SK-N-SH (cell line): ENCODE data around the gene SNRNP200. TPM values are rescaled to one million over a fixed set of nuclear protein-coding genes. Genes with fewer than 3 reads are reported as not detected.

ENCODE experiments used
- CTCF ChIA-PET: fragments of 300-600, 350-600 bp; formaldehyde crosslinking; extraction: SDS; loops from one replicate; lab custom pipeline; 2021; lab: Yijun Ruan, JAX
- POLR2A ChIA-PET: fragments of 350-600 bp; sonication (Branson Sonifier 250); formaldehyde crosslinking; extraction: SDS; loops from one replicate; lab custom pipeline; 2020; ENCODE audit warnings: antibody characterized with exemption, inconsistent platforms; lab: Yijun Ruan, JAX
- DNase-seq: peaks from one replicate; pipeline ENCODE4 v3.0.0; 2012
- H2AFZ ChIP-seq: fragments of 200-600 bp; sonication (generic); 2 replicates; pipeline ENCODE4 v1.8.1; 2016; ENCODE audit warnings: antibody characterized with exemption, mild to moderate bottlenecking, low read depth
- H3F3A ChIP-seq: fragments of 200-600 bp; sonication (generic); replicated peaks from 2 replicates; pipeline ENCODE3; 2016; ENCODE audit warnings: antibody characterized with exemption, mild to moderate bottlenecking; ENCODE audit not compliant: insufficient read depth
- H3K27ac ChIP-seq, 2 experiments: fragments of 200-500 bp in 1 of 2; fragments of 200-600 bp in 1 of 2; sonication (Bioruptor generic) in 1 of 2; sonication (generic), shearing (Covaris generic) in 1 of 2; 2 replicates each; pipeline versions ENCODE4 v1.5.1 to v1.6.1; 2014 to 2016; ENCODE audit warnings: low read depth in 2 of 2, inconsistent platforms in 1 of 2, low read length in 1 of 2, mild to moderate bottlenecking in 1 of 2, mixed read lengths in 1 of 2
- H3K27me3 ChIP-seq: fragments of 200-600 bp; sonication (generic), shearing (Covaris generic); 2 replicates; pipeline ENCODE4 v1.6.1; 2016; ENCODE audit warnings: mixed run types; ENCODE audit not compliant: insufficient read depth
- H3K36me3 ChIP-seq, 2 experiments: fragments of 200-500 bp in 1 of 2; fragments of 200-600 bp in 1 of 2; sonication (Bioruptor generic) in 1 of 2; sonication (generic) in 1 of 2; replicated peaks in 1 of 2; 2 replicates each; pipeline versions ENCODE3 to v1.5.1; 2014 to 2016; ENCODE audit warnings: low read length in 1 of 2, mild to moderate bottlenecking in 1 of 2; ENCODE audit not compliant: insufficient read depth in 2 of 2, control insufficient read depth in 1 of 2
- H3K4me1 ChIP-seq, 2 experiments: fragments of 200-500 bp in 1 of 2; fragments of 200-600 bp in 1 of 2; sonication (Bioruptor generic) in 1 of 2; sonication (generic), shearing (Covaris generic) in 1 of 2; 2 replicates each; pipeline versions ENCODE4 v1.5.1 to v1.6.1; 2014 to 2016; ENCODE audit warnings: low read depth in 1 of 2, low read length in 1 of 2, mixed run types in 1 of 2; ENCODE audit not compliant: insufficient read depth in 2 of 2, control insufficient read depth in 1 of 2
- H3K4me2 ChIP-seq: fragments of 200-600 bp; sonication (generic), shearing (Covaris generic); 2 replicates; pipeline ENCODE4 v1.6.1; 2017; ENCODE audit warnings: mixed run types
- H3K4me3 ChIP-seq, 2 experiments: fragments of 200-500 bp in 1 of 2; fragments of 200-600 bp in 1 of 2; sonication (Bioruptor generic) in 1 of 2; sonication (generic), shearing (Covaris generic) in 1 of 2; 2 replicates each; pipeline versions ENCODE4 v1.5.1 to v1.8.1; 2014 to 2016; ENCODE audit warnings: low read depth in 2 of 2, inconsistent platforms in 1 of 2, low read length in 1 of 2, mild to moderate bottlenecking in 1 of 2, mixed read lengths in 1 of 2, moderate library complexity in 1 of 2
- H3K79me2 ChIP-seq: fragments of 200-600 bp; sonication (generic); 2 replicates; pipeline ENCODE4 v1.8.1; 2017; ENCODE audit warnings: mild to moderate bottlenecking; ENCODE audit not compliant: insufficient read depth
- H3K9ac ChIP-seq: fragments of 200-600 bp; sonication (generic); 2 replicates; pipeline ENCODE4 v1.6.1; 2017; ENCODE audit warnings: mixed run types
- H3K9me2 ChIP-seq: fragments of 200-600 bp; sonication (generic); 2 replicates; pipeline ENCODE4 v1.6.1; 2017; ENCODE audit warnings: mixed run types
- H3K9me3 ChIP-seq: fragments of 200-600 bp; sonication (generic); 2 replicates; pipeline ENCODE4 v1.6.1; 2017; ENCODE audit warnings: mixed run types, mild to moderate bottlenecking, moderate library complexity
- H4K20me1 ChIP-seq: fragments of 200-600 bp; sonication (generic); 2 replicates; pipeline ENCODE4 v1.6.1; 2017; ENCODE audit warnings: mild to moderate bottlenecking, mixed run types; ENCODE audit not compliant: insufficient read depth
- CHD2 ChIP-seq: fragments of 150-350 bp; IDR thresholded peaks from 2 replicates; pipeline ENCODE4 v1.6.1; 2018; ENCODE audit warnings: low read length; ENCODE audit not compliant: partially characterized antibody
- ELF1 ChIP-seq: IDR thresholded peaks from 2 replicates; pipeline ENCODE4 v1.4.0; 2012
- EP300 ChIP-seq, 2 experiments: IDR thresholded peaks; 2 replicates each; pipeline versions ENCODE4 v1.4.0 to v1.6.1; 2012; ENCODE audit warnings: borderline replicate concordance in 1 of 2, low read depth in 1 of 2, low read length in 1 of 2
- EZH2phosphoT487 ChIP-seq: fragments of 200-600 bp; sonication (generic); IDR thresholded peaks from 2 replicates; pipeline ENCODE4 v1.6.1; 2017; ENCODE audit warnings: low read depth, mixed run types, mild to moderate bottlenecking, antibody characterized with exemption, moderate library complexity, borderline replicate concordance
- FOSL2 ChIP-seq: IDR thresholded peaks from 2 replicates; pipeline ENCODE4 v1.4.0; 2012; ENCODE audit warnings: low read depth, mild to moderate bottlenecking, moderate library complexity, borderline replicate concordance
- FOXJ3 ChIP-seq: sonication (generic); formaldehyde crosslinking; IDR thresholded peaks from 2 replicates; pipeline ENCODE4 v1.5.1; 2020; ENCODE audit warnings: mild to moderate bottlenecking, missing genetic modification reagents
- FOXM1 ChIP-seq: IDR thresholded peaks from 2 replicates; pipeline ENCODE4 v1.4.0; 2012; ENCODE audit warnings: low read depth, mild to moderate bottlenecking
- GATA2 ChIP-seq: sonication (generic); formaldehyde crosslinking; IDR thresholded peaks from 2 replicates; pipeline ENCODE4 v1.5.0; 2020; ENCODE audit warnings: mild to moderate bottlenecking, missing genetic modification reagents
- IRF3 ChIP-seq: fragments of 150-350 bp; IDR thresholded peaks from 2 replicates; pipeline ENCODE4 v1.6.1; 2016; ENCODE audit warnings: mild to moderate bottlenecking, low read depth, low read length
- JUND ChIP-seq: IDR thresholded peaks from 2 replicates; pipeline ENCODE4 v1.4.0; 2012
- MAX ChIP-seq: IDR thresholded peaks from 2 replicates; pipeline ENCODE4 v1.4.0; 2012; ENCODE audit warnings: low read depth
- MEF2A ChIP-seq: IDR thresholded peaks from 2 replicates; pipeline ENCODE4 v1.4.0; 2012; ENCODE audit warnings: low read depth, borderline replicate concordance
- NRF1 ChIP-seq: IDR thresholded peaks from 2 replicates; pipeline ENCODE4 v1.6.1; 2012; ENCODE audit warnings: low read depth, mild to moderate bottlenecking, low read length
- POLR2AphosphoS5 ChIP-seq: IDR thresholded peaks from 2 replicates; pipeline ENCODE4 v1.6.1; 2012; ENCODE audit warnings: low read depth, low read length
- RAD21 ChIP-seq: IDR thresholded peaks from 2 replicates; pipeline ENCODE4 v1.6.1; 2012; ENCODE audit warnings: mild to moderate bottlenecking, low read length
- RCOR1 ChIP-seq: fragments of 150-350 bp; IDR thresholded peaks from 2 replicates; pipeline ENCODE4 v1.6.1; 2017; ENCODE audit warnings: antibody characterized with exemption, low read length
- REST ChIP-seq: IDR thresholded peaks from 2 replicates; pipeline ENCODE4 v1.6.1; 2012; ENCODE audit warnings: mild to moderate bottlenecking, low read depth, low read length, moderate library complexity
- RFX5 ChIP-seq: IDR thresholded peaks from 2 replicates; pipeline ENCODE4 v1.6.1; 2012; ENCODE audit warnings: mild to moderate bottlenecking, improper control_type of control experiment, low read length
- RXRA ChIP-seq: IDR thresholded peaks from 2 replicates; pipeline ENCODE4 v1.4.0; 2012; ENCODE audit warnings: low read depth, mild to moderate bottlenecking, borderline replicate concordance
- SMC3 ChIP-seq: IDR thresholded peaks from 2 replicates; pipeline ENCODE4 v1.6.1; 2012; ENCODE audit warnings: low read depth, low read length, improper control_type of control experiment
- TAF1 ChIP-seq: IDR thresholded peaks from 2 replicates; pipeline ENCODE4 v1.6.1; 2012; ENCODE audit warnings: low read depth, mild to moderate bottlenecking, low read length, moderate library complexity, borderline replicate concordance
- TEAD4 ChIP-seq: IDR thresholded peaks from 2 replicates; pipeline ENCODE4 v1.4.0; 2012; ENCODE audit warnings: mild to moderate bottlenecking, borderline replicate concordance; ENCODE audit not compliant: insufficient read depth
- ZBTB33 ChIP-seq: IDR thresholded peaks from 2 replicates; pipeline ENCODE4 v1.4.0; 2012; ENCODE audit warnings: low read depth, borderline replicate concordance
- WGBS: methylation state at CpG from one replicate; pipeline ENCODE4 v1.1.6; 2017; ENCODE audit warnings: low lambda C conversion rate; 5-methylcytosine and 5-hydroxymethylcytosine counted together
- polyA plus RNA-seq, 3 experiments: library from polyadenylated mRNA; depleted of rRNA; stranded (reverse); fragments of >200 nt; gene quantifications; 2 replicates each; pipeline ENCODE4 v1.2.3, GENCODE V29; 2012
- TF ChIP-seq, protein P1 (sequence below): fragments of 150-350 bp; IDR thresholded peaks from 2 replicates; pipeline ENCODE4 v1.6.1; 2017; ENCODE audit warnings: antibody characterized with exemption, low read length, low read depth, borderline replicate concordance

SNRNP200 gene
- polyA plus RNA-seq (2012; rRNA removed): 165 and 177 TPM in 2 replicates
- polyA plus RNA-seq (2012; cell fraction: cytosol; rRNA removed): 104 and 134 TPM in 2 replicates
- polyA plus RNA-seq (2012; cell fraction: nucleus; rRNA removed): 437 and 481 TPM in 2 replicates

GRCh38 chr2:96305091-96305978, at the start of gene SNRNP200:
TSS of gene SNRNP200 (minus strand) at chr2:96305546. CDS start at chr2:96305437, 109 bp downstream.
- Histone ChIP-seq H4K20me1 (peaks cover 3% of the 10 kb centered on the region; the same call in 1 of the 2 replicates), H3K79me2 (peaks cover 56% of the 10 kb centered on the region), H3K4me2 (peak within 1 kb of the TSS; percentile 87), H3K27me3 (no peaks in the 10 kb centered on the region), H3K36me3 (peaks cover 38 to 40% of the 10 kb centered on the region in 2 experiments), H3K4me1 (peaks cover 18 to 20% of the 10 kb centered on the region in 2 experiments), H3K9me3 (no peaks in the 10 kb centered on the region), H3K27ac (peak within 1 kb of the TSS; percentile 67 to 79), H3K4me3 (peak within 1 kb of the TSS; percentile 64 to 87), H3K9ac (peak within 1 kb of the TSS; percentile 88), H3K9me2 (no peaks in the 10 kb centered on the region), H3F3A (no peaks in the 10 kb centered on the region), H2AFZ (peak within 1 kb of the TSS; percentile 80)
- POLR2A ChIA-PET: interaction anchor here (0.7 to 3.0 kb wide), 7 partner anchors 16 to 44 kb away, joined by 3 to 20 read pairs (median 4); partner anchors contain the start of gene ITPRIPL1
- 1% methylated on average over 40 of the region's 61 CpGs for WGBS
- peak; percentile 91 for DNase-seq
- CTCF ChIA-PET: interaction anchor here (0.9 to 1.9 kb wide), 4 partner anchors 16 to 203 kb away, joined by 3 to 10 read pairs (median 7); partner anchors contain the start of genes CIAO1 and TMEM127
- TF ChIP-seq IRF3 (no peak), RCOR1 (no peak), FOXJ3 (CRISPR knock-in tag) (no peak), RXRA (no peak), EZH2phosphoT487 (no peak), RAD21 (no peak), REST (no peak; the same call in 1 of the 2 replicates), FOSL2 (no peak), TEAD4 (no peak), TAF1 (peak; percentile 85), FOXM1 (no peak), RFX5 (no peak), EP300 (IDR thresholded peaks at IDR 0.05; ENCODE audit: borderline replicate concordance in 1 of 2, low read depth in 1 of 2, low read length in 1 of 2) (no peak), SMC3 (no peak), ELF1 (peak; percentile 85), POLR2AphosphoS5 (peak; percentile 95), MAX (peak; percentile 93), ZBTB33 (no peak; the same call in 1 of the 2 replicates), GATA2 (CRISPR knock-in tag) (no peak), NRF1 (peak; percentile 38; the same call in 1 of the 2 replicates), MEF2A (no peak), JUND (no peak), CHD2 (peak; percentile 71)
- TF ChIP-seq, protein P1, sequence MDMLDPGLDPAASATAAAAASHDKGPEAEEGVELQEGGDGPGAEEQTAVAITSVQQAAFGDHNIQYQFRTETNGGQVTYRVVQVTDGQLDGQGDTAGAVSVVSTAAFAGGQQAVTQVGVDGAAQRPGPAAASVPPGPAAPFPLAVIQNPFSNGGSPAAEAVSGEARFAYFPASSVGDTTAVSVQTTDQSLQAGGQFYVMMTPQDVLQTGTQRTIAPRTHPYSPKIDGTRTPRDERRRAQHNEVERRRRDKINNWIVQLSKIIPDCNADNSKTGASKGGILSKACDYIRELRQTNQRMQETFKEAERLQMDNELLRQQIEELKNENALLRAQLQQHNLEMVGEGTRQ: no peak
